H1 (cell line): ENCODE results near the gene GRAMD1C. TPM values are rescaled to one million over a fixed set of nuclear protein-coding genes. Genes with fewer than 3 reads are reported as not detected.
A peak's percentile ranks its signal among the peaks of the same experiment; 100 is the strongest.

Experiments
- ATF3 ChIP-seq: IDR thresholded peaks from 2 replicates; pipeline ENCODE4 v1.6.1; 2011; ENCODE audit warnings: low read depth, mild to moderate bottlenecking, low read length; ENCODE audit not compliant: insufficient read depth
- CBX5 ChIP-seq: fragments of 300-800, 300-1000 bp; sonication (generic); IDR thresholded peaks from 2 replicates; pipeline ENCODE4 v1.7.1; 2016; ENCODE audit warnings: antibody characterized with exemption, low read length, low read depth
- CBX8 ChIP-seq: fragments of 300-800, 300-1000 bp; sonication (generic); IDR thresholded peaks from 2 replicates; pipeline ENCODE4 v1.7.1; 2016; ENCODE audit warnings: low read depth, low read length, borderline replicate concordance
- CHD1 ChIP-seq: IDR thresholded peaks from 2 replicates; pipeline ENCODE4 v1.6.1; 2012; ENCODE audit warnings: low read depth, low read length, improper control_type of control experiment
- CHD2 ChIP-seq: IDR thresholded peaks from 2 replicates; pipeline ENCODE4 v1.6.1; 2012; ENCODE audit warnings: low read length, improper control_type of control experiment
- GABPA ChIP-seq: IDR thresholded peaks from 2 replicates; pipeline ENCODE4 v1.6.1; 2011; ENCODE audit warnings: mild to moderate bottlenecking, low read length, moderate library complexity, borderline replicate concordance; ENCODE audit not compliant: insufficient read depth
- HDAC6 ChIP-seq: IDR thresholded peaks from one replicate; pipeline ENCODE4 v1.7.1; 2012; ENCODE audit warnings: low read depth, mild to moderate bottlenecking, inconsistent platforms, low read length, moderate library complexity
- JUN ChIP-seq: IDR thresholded peaks from 2 replicates; pipeline ENCODE4 v1.6.1; 2011; ENCODE audit warnings: low read depth, mild to moderate bottlenecking, improper control_type of control experiment, low read length
- KDM1A ChIP-seq: fragments of 200-600, 300-600 bp; sonication (generic); IDR thresholded peaks from 2 replicates; pipeline ENCODE4 v1.7.1; 2016; ENCODE audit warnings: mild to moderate bottlenecking, low read length, borderline replicate concordance
- NANOG ChIP-seq: IDR thresholded peaks from 2 replicates; pipeline ENCODE4 v1.6.1; 2011; ENCODE audit warnings: low read length, low read depth, mild to moderate bottlenecking, inconsistent platforms; ENCODE audit not compliant: insufficient read depth, poor library complexity, severe bottlenecking
- POU5F1 ChIP-seq: IDR thresholded peaks from 2 replicates; pipeline ENCODE4 v1.6.1; 2011; ENCODE audit warnings: low read depth, mild to moderate bottlenecking, low read length, moderate library complexity
- RBBP5 ChIP-seq: IDR thresholded peaks from 2 replicates; pipeline ENCODE4 v1.7.1; 2012; ENCODE audit warnings: low read depth, mild to moderate bottlenecking, inconsistent platforms, low read length, moderate library complexity, borderline replicate concordance
- RXRA ChIP-seq: IDR thresholded peaks from 2 replicates; pipeline ENCODE4 v1.6.1; 2011; ENCODE audit warnings: low read depth, mild to moderate bottlenecking, low read length, moderate library complexity; ENCODE audit not compliant: insufficient read depth
- SRF ChIP-seq: IDR thresholded peaks from 2 replicates; pipeline ENCODE4 v1.6.1; 2011; ENCODE audit warnings: mild to moderate bottlenecking, low read depth, low read length, moderate library complexity
- TAF7 ChIP-seq: optimal IDR thresholded peaks from 2 replicates; pipeline ENCODE3; 2011; ENCODE audit warnings: low read depth, mild to moderate bottlenecking, inconsistent platforms, low read length, moderate library complexity, borderline replicate concordance
- TCF12 ChIP-seq: IDR thresholded peaks from 2 replicates; pipeline ENCODE4 v1.6.1; 2011; ENCODE audit warnings: low read depth, mild to moderate bottlenecking, low read length
- ZNF274 ChIP-seq: IDR thresholded peaks from 2 replicates; pipeline ENCODE4 v1.7.0; 2012; ENCODE audit warnings: low read length, borderline replicate concordance; ENCODE audit errors: extremely low read depth
- polyA plus RNA-seq, 7 experiments: library from polyadenylated mRNA; depleted of rRNA in 3 of 7; stranded (reverse) in 5 of 7; unstranded in 2 of 7; fragments of >200 nt in 5 of 7; fragments of 200-250 nt in 2 of 7; gene quantifications; 1 replicate in 5 of 7; 2 replicates in 1 of 7; 4 replicates in 1 of 7; pipeline versions ENCODE4 v1.2.1 to v1.2.3, GENCODE V29; 2011 to 2013; ENCODE audit warnings: missing spikeins in 2 of 7, mixed read lengths in 2 of 7
- total RNA-seq: library from RNA; stranded (reverse); fragmentation: NEBNext Ultra II Directional; extraction: Animal tissue kit (Norgen Biotek cat#: 25700); gene quantifications from 2 replicates; pipeline ENCODE4 v1.2.1, GENCODE V29; 2021
- TF ChIP-seq, protein P1 (sequence below): IDR thresholded peaks from 2 replicates; pipeline ENCODE4 v1.6.1; 2011; ENCODE audit warnings: low read length, improper control_type of control experiment
- TF ChIP-seq, protein P2 (sequence below): IDR thresholded peaks from 2 replicates; pipeline ENCODE4 v1.6.1; 2012; ENCODE audit warnings: low read length, inconsistent platforms
- TF ChIP-seq, protein P3 (sequence below): IDR thresholded peaks from 2 replicates; pipeline ENCODE4 v1.6.1; 2012; ENCODE audit warnings: inconsistent platforms

The GRAMD1C gene
- total and polyA plus RNA-seq, 2 of the 8 experiments (the other 6 are each of a cell fraction or from before 2014, with no cell fraction given) = 0.62 to 2.1 TPM

GRCh38 chr3:113912552-113913236 lies 74.1 kb downstream of the GRAMD1C start (continued):
- no peak for TF ChIP-seq NANOG
- TF ChIP-seq, protein P1, sequence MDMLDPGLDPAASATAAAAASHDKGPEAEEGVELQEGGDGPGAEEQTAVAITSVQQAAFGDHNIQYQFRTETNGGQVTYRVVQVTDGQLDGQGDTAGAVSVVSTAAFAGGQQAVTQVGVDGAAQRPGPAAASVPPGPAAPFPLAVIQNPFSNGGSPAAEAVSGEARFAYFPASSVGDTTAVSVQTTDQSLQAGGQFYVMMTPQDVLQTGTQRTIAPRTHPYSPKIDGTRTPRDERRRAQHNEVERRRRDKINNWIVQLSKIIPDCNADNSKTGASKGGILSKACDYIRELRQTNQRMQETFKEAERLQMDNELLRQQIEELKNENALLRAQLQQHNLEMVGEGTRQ = no peak
- TF ChIP-seq TCF12 = 0 out of 2 replicates have a peak, but pooled peaks have one; percentile 58
- no peak for TF ChIP-seq ZNF274
- TF ChIP-seq CBX8 = no peak
- no peak for TF ChIP-seq TAF7
- no peak for TF ChIP-seq SRF
- no peak for TF ChIP-seq HDAC6
- TF ChIP-seq, protein P2, sequence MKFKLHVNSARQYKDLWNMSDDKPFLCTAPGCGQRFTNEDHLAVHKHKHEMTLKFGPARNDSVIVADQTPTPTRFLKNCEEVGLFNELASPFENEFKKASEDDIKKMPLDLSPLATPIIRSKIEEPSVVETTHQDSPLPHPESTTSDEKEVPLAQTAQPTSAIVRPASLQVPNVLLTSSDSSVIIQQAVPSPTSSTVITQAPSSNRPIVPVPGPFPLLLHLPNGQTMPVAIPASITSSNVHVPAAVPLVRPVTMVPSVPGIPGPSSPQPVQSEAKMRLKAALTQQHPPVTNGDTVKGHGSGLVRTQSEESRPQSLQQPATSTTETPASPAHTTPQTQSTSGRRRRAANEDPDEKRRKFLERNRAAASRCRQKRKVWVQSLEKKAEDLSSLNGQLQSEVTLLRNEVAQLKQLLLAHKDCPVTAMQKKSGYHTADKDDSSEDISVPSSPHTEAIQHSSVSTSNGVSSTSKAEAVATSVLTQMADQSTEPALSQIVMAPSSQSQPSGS = no peak
- no peak for TF ChIP-seq POU5F1
- TF ChIP-seq KDM1A = no peak
- TF ChIP-seq CBX5 = no peak
- TF ChIP-seq ATF3 = no peak
- TF ChIP-seq CHD1 = no peak
- 0 out of 2 replicates have a peak, but pooled peaks have one; percentile 15 for TF ChIP-seq JUN
- no peak for TF ChIP-seq RXRA
- no peak for TF ChIP-seq CHD2
- TF ChIP-seq, protein P3, sequence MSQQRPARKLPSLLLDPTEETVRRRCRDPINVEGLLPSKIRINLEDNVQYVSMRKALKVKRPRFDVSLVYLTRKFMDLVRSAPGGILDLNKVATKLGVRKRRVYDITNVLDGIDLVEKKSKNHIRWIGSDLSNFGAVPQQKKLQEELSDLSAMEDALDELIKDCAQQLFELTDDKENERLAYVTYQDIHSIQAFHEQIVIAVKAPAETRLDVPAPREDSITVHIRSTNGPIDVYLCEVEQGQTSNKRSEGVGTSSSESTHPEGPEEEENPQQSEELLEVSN = no peak
- TF ChIP-seq GABPA = no peak
- no peak for TF ChIP-seq RBBP5
